ENCODE data around the gene RDX.

The RDX gene

GRCh38 chr11:110125632-110126031 is 170.8 kb downstream of the RDX start:
- DNase-seq: no peak

All from CD4-positive, alpha-beta T cell treated with Interleukin-17A for 4 hours (primary cell).